SK-N-MC (cell line): ENCODE data around the gene SEMA5A.

Source experiments
- DNase-seq: peaks from one replicate; pipeline ENCODE4 v3.0.0-alpha.2; 2011; ENCODE audit warnings: low read depth, low spot score
- H3K27ac ChIP-seq: fragments of 200-600 bp; sonication (generic); 2 replicates; pipeline ENCODE4 v1.5.1; 2016; ENCODE audit warnings: mixed run types
- H3K36me3 ChIP-seq: fragments of 200-600 bp; sonication (generic); 2 replicates; pipeline ENCODE4 v1.6.1; 2017; ENCODE audit warnings: antibody characterized with exemption, low read length, mixed read lengths; ENCODE audit not compliant: insufficient read depth
- H3K4me3 ChIP-seq: fragments of 200-600 bp; sonication (generic); 2 replicates; pipeline ENCODE4 v1.5.1; 2016
- H3K9ac ChIP-seq: fragments of 200-600 bp; sonication (generic); 2 replicates; pipeline ENCODE4 v1.8.0; 2017; ENCODE audit warnings: mixed run types, mixed read lengths; ENCODE audit not compliant: insufficient read length
- H3K9me3 ChIP-seq: fragments of 200-600 bp; sonication (generic); 2 replicates; pipeline ENCODE4 v1.6.1; 2017; ENCODE audit warnings: low read depth, mild to moderate bottlenecking, antibody characterized with exemption, low read length, moderate library complexity, mixed read lengths
- EZH2 ChIP-seq: fragments of 200-600 bp; sonication (generic); IDR thresholded peaks from one replicate; pipeline ENCODE4 v1.6.1; 2017; ENCODE audit warnings: antibody characterized with exemption
- FOXP2 ChIP-seq: optimal IDR thresholded peaks from 2 replicates; pipeline ENCODE3; 2011; ENCODE audit warnings: mild to moderate bottlenecking, moderate library complexity; ENCODE audit not compliant: insufficient read depth; ENCODE audit errors: extremely low read length, control extremely low read depth
- POLR2AphosphoS5 ChIP-seq: IDR thresholded peaks from 2 replicates; pipeline ENCODE4 v1.6.1; 2012; ENCODE audit warnings: mild to moderate bottlenecking, low read depth, low read length, borderline replicate concordance

Gene SEMA5A

DNA sequence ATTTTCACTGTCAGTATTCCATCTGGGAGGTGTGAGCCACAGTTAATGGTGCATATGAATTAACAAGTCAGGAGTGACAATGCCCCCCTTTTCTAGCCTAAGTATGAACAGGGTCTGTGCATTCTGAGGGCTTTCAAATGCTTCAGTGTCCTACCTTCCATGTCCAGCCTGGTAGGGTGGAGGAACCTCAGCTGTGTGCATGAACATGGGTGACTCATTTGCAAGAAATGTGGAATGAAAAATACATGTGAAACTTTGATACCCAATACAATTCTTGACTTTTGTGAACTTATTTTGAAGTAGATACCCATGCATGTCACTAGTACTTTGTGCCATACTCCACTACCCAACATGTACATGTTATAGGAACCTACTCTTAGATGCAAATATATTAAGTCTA is 375.8 kb downstream of the SEMA5A start:
- no peak for DNase-seq
- Histone ChIP-seq H3K9ac (no peak overlapping the region), H3K4me3 (no peak overlapping the region), H3K36me3 (no peaks in the 10 kb centered on the region), H3K27ac (no peak overlapping the region), H3K9me3 (no peaks in the 10 kb centered on the region)
- TF ChIP-seq EZH2 (no peak), FOXP2 (no peak), POLR2AphosphoS5 (no peak)

DNA sequence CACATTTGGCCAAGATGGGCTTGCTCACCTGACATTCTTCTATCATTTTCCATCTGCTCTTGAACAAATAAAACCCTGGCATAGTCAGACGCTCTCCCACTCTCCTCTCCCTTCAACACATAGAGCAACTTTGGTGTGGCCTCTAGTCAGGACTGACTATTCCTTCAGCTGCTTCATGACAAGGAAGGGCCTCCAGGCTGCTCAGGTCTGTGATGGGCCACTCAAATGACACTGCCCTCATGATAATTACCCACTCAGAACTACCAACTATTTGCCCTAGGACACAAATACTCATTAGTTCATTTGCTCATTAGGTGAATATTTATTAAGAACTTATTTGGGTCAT is 376.3 kb downstream of the SEMA5A start:
- no peaks in the 10 kb centered on the region for H3K9me3 ChIP-seq
- no peak overlapping the region for H3K4me3 ChIP-seq
- H3K9ac ChIP-seq: no peak overlapping the region
- no peaks in the 10 kb centered on the region for H3K36me3 ChIP-seq
- no peak for DNase-seq
- H3K27ac ChIP-seq: no peak overlapping the region
- TF ChIP-seq EZH2: no peak
- no peak for TF ChIP-seq POLR2AphosphoS5
- TF ChIP-seq FOXP2: no peak

DNA sequence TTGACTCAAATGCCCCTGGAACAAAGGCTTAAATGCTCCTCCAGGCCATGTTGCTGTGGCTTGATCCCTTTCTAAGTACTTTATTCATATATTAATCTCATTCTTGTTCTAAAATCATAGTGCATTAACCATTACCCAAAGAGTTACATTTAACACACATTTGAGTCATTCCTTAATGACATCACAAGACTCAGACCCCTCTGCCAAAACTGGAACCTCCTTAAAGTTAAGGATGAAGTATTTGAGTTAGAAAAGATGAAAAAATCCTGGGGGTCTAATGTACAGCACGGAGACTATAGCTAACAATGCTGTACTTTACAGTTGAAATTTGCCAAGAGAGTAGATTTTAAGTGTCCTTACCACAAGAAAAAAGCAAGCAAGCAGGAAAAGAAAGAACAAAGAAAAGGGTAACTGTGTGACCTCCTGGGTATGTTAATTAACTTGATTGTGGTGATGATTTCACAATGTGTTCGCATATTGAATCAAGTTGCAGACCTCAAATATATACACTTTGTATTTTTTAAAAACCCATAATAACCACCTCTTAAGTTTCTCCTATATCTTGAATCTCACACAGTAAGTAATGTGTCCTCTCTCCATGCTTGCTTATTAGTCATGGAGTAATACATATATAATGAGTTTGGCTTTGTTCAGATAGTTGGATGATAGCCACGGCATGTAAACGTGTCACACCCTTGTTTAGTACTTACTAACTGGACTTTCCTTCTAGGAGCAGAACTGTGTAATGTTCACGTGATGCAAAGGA is 376.9 kb downstream of the SEMA5A start:
- no peak overlapping the region for H3K4me3 ChIP-seq
- no peak overlapping the region for H3K27ac ChIP-seq
- H3K9me3 ChIP-seq: no peaks in the 10 kb centered on the region
- TF ChIP-seq EZH2 (no peak), POLR2AphosphoS5 (no peak), FOXP2 (no peak)
- no peak overlapping the region for H3K9ac ChIP-seq
- no peak for DNase-seq
- no peaks in the 10 kb centered on the region for H3K36me3 ChIP-seq

DNA sequence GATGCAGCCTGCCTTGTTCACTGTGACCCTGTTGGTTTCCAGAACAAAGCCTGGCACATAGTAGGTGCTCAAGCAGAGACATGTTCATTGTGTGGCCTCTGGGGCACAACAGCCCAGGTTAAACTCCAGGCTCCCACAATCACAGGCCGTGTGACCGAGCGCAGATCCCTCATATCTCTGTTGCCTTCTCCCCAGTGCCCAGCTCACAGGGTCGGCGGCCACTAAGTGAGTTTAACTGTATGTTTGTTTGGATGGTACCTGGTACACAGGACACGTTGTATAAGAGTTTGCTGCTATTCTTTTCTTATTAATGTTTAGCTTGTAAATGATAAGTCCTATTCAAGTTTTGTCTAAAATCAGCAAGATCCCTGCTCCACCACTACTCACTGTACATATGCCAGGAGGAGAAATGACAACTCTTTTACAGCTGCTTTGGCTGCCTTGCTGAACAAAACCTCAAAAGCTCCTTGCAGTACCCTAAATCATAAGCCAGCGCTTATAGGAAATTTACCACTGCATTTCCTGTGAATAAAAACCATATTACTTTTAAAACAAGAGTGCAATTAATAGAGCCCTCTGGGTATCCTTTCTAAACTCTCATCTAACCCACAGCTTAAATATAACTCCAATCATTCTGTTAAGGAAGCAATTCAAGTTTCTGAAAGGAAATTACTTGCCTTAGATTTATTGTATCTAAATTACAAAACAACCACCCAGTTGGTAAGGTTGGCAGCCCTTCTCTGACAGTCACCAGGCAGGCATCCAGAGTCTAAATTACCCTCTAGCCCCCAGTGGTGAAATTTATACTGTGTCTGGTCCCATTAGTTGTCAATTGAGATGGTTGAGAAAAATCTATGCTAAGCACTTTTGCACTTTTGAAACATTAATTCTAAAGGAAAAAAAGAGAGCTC is 379.4 kb downstream of the SEMA5A start:
- no peak overlapping the region for H3K9ac ChIP-seq
- H3K9me3 ChIP-seq: no peaks in the 10 kb centered on the region
- DNase-seq: no peak
- no peaks in the 10 kb centered on the region for H3K36me3 ChIP-seq
- TF ChIP-seq FOXP2 (no peak), POLR2AphosphoS5 (no peak), EZH2 (no peak)
- H3K27ac ChIP-seq: no peak overlapping the region
- H3K4me3 ChIP-seq: no peak overlapping the region

DNA sequence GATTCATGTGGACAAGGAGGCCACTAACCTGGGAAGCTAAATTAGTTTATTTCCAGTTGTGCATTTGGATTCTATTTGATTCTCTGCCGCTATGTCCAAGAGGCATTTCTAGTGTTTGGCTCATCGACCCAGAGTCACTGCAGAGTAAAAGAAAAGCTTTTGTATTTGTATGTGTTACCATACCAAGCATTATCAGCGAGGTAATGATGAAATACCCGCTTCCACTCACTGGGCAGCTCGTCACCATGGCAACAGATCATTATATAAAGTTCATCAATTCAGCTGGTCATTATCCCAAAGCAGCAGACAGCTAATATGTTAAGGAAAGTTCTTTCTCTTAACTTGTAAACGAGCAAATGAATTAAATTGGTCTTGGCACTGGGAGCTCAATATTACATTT is 380.3 kb downstream of the SEMA5A start:
- Histone ChIP-seq H3K4me3 (no peak overlapping the region), H3K27ac (no peak overlapping the region), H3K9me3 (no peaks in the 10 kb centered on the region), H3K9ac (no peak overlapping the region), H3K36me3 (no peaks in the 10 kb centered on the region)
- DNase-seq: no peak
- TF ChIP-seq POLR2AphosphoS5 (no peak), EZH2 (no peak), FOXP2 (no peak)

DNA sequence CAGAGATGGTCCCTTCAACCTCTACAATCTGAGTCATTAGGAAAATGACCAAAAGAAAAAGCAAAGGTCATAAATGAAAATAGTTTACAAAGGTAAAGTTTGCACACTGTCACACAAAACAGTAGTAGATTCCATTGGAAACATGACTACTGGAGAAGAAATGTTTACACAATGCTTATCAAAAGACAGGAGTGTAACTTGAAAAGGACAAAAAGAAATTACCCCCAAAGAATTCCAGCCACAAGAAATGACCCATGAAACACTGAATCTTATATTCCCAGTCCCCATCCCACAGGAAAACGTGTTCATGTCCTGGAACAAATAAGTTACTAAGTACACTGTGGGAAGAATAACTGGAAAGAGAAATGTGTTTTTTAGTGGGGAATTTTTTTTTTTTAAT is 385.1 kb downstream of the SEMA5A start:
- Histone ChIP-seq H3K4me3 (no peak overlapping the region), H3K9ac (no peak overlapping the region), H3K9me3 (no peaks in the 10 kb centered on the region), H3K36me3 (no peaks in the 10 kb centered on the region), H3K27ac (no peak overlapping the region)
- no peak for DNase-seq
- TF ChIP-seq EZH2: no peak

DNA sequence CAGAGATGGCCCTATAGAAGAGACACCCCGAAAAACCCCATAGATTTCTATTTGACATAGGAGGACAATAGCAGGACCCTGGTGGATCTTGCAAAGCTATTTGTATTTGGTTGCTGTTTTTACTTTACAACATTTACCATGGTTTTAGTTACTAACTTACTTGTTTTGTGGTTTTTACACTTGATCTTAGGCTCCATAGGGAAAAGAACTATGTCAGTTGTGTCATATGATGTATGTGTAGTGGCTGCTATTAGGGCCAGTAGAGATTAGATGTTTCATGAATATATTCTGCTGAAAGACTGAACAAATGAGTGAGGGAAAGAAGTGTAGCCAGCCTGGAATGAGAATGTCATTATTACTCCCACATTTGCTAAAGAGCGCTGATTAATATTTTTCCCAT is 388.1 kb downstream of the SEMA5A start:
- H3K9me3 ChIP-seq: no peaks in the 10 kb centered on the region

DNA sequence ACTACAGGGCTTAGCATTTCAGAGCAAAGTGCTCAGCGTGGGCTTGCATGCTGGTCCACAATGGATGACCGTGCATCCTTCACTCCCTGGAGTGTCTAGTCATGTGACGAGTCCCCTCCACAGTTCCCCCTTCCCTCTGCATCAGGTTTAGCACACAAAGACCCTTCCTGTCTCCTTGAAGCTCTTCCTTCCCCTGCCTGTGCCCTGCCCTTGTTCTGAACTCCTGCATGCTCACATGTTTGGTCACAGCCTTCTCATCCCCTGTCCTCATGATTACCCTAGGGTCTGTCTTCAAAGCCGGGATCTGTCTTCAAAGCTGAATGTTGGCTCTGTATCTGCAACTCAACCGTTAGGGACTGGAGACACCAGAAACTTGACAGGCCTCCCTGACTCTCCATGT is 388.9 kb downstream of the SEMA5A start:
- DNase-seq: no peak
- no peaks in the 10 kb centered on the region for H3K36me3 ChIP-seq
- H3K4me3 ChIP-seq: no peak overlapping the region
- H3K27ac ChIP-seq: no peak overlapping the region
- TF ChIP-seq FOXP2 (no peak), EZH2 (no peak), POLR2AphosphoS5 (no peak)
- H3K9me3 ChIP-seq: no peaks in the 10 kb centered on the region
- no peak overlapping the region for H3K9ac ChIP-seq

More for the DNA sequence above, 388.1 kb downstream of the SEMA5A start:
- Histone ChIP-seq H3K9ac (no peak overlapping the region), H3K4me3 (no peak overlapping the region), H3K36me3 (no peaks in the 10 kb centered on the region), H3K27ac (no peak overlapping the region)
- TF ChIP-seq POLR2AphosphoS5 (no peak), FOXP2 (no peak), EZH2 (no peak)
- no peak for DNase-seq

DNA sequence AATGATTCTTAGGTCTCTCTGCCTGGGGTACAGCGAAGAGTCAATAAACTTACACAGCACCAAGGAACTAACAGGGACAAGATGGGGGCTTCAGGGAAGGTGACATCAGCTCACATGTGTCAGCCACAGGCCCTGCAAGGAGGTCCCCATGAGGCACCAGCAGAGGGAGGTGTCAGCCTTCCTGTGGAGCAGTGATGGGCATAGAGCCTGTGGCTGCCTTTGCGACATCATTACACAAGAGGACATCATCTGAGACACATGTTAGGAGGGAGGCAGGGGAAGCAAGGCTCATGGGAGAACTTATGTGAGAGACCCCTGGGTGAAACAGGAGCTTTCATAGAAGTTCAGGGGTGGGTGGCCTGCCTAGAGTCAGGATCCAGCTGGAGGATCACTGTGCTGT is 389.6 kb downstream of the SEMA5A start:
- H3K9me3 ChIP-seq: no peaks in the 10 kb centered on the region
- H3K9ac ChIP-seq: no peak overlapping the region
- TF ChIP-seq POLR2AphosphoS5: no peak
- no peak for TF ChIP-seq EZH2
- no peak for TF ChIP-seq FOXP2
- no peak overlapping the region for H3K4me3 ChIP-seq
- H3K36me3 ChIP-seq: no peaks in the 10 kb centered on the region
- H3K27ac ChIP-seq: no peak overlapping the region
- no peak for DNase-seq
